NOMO-1 treated with DMSO at 0.1 percent for 48 hours (cell line): ENCODE measurements around the gene SDE2.
"Not testable (repeated sequence)": the region's sequence is repeated elsewhere in the genome, so short reads cannot be mapped to it uniquely, and the experiment has no call there.

Experiments used
- DNase-seq: peaks from one replicate; lab custom pipeline; 2025; ENCODE audit not compliant: unreplicated experiment; lab: John Stamatoyannopoulos, UW

SDE2 gene

DNA sequence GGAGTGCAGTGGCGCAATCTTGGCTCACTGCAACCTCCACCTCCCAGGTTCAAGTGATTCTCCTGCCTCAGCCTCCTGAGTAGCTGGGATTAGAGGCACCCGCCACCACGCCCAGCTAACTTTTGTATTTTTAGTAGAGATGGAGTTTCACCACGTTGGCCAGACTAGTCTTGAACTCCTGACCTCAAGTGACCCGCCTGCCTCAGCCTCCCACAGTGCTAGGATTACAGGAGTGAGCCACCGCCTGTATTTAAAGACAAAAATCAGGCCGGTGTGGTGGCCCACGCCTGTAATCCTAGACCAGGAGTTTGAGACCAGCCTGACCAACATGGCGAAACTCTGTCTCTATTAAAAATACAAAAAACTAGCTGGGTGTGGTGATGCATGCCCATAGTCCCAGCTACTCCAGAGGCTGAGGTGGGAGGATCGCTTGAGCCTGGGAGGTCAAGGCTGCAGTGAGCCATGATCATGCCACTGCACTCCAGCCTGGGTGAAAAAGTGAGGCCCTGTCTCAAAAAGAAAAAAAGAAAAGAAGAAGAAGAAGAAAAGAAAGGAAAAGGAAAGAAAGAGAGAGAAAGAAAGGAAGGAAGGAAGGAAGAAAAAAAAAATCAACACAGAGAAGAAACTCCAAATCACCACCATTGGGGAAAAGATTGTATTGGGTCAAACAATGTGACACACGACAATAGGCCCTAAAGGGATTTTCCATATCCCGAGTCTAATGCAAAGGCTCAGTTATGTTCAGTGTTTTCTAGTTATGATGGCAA, 8.2 kb upstream of the SDE2 start:
- not testable (repeated sequence) for DNase-seq

- DNase-seq: no peak
These were observed 7.5 kb upstream of the SDE2 start for GRCh38 chr1:226006686-226007085.

GRCh38 chr1:226004396-226004795, 5.3 kb upstream of the SDE2 start:
- no peak for DNase-seq

- no peak for DNase-seq
These were observed 4.5 kb upstream of the SDE2 start for GRCh38 chr1:226003502-226004170.

GRCh38 chr1:226002667-226003501, 3.7 kb upstream of the SDE2 start:
- DNase-seq: peak; percentile 21

- peak; percentile 93 for DNase-seq
These were observed 3.0 kb upstream of the SDE2 start for GRCh38 chr1:226001963-226002666.

DNA sequence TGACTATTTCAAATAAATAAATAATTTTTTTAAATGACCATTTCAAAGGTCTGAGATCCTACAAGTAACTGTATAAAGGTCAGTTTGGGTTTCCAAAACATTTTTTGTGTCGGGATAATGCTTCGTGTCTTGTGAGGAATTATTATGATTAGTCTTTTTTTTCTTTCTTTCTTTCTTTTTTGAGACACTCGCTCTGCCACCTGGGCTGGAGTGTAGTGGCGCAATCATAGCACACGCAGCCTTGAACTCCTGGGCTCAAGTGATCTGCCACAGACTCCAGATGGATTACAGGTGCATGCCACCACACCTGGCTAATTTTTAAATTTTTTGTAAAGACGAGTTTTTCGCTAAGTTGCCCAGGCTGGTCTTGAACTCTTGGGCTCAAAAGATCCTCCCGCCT, 1.9 kb upstream of the SDE2 start:
- no peak for DNase-seq

DNA sequence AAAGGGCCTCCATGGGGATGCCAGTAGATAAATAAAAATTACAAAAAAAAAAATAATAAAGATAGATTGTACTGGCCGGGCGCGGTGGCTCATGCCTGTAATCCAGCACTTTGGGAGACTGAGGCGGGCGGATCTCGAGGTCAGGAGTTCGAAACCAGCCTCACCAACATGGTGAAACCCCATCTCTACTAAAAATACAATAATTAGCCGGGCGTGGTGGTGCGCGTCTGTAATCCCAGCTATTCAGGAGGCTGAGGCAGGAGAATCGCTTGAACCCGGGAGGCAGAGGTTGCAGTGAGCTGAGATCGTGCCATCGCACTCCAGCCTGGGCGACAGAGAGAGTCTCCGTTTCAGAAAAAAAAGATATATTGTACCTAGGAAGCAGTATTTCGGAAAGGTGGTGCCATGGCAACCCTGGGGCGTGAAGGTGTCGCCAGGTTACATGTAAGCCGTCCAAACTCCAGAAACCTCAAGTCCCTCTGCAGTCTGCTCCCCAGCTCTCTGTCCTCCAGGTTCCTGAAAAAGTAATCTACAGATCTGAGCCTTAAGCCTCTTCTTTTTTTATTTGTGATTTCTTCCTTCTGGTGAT, 1.4 kb upstream of the SDE2 start:
- DNase-seq: not testable (repeated sequence)

- peak; percentile 63 for DNase-seq
These were observed 782 bp upstream of the SDE2 start for GRCh38 chr1:225999912-226000337.

DNA sequence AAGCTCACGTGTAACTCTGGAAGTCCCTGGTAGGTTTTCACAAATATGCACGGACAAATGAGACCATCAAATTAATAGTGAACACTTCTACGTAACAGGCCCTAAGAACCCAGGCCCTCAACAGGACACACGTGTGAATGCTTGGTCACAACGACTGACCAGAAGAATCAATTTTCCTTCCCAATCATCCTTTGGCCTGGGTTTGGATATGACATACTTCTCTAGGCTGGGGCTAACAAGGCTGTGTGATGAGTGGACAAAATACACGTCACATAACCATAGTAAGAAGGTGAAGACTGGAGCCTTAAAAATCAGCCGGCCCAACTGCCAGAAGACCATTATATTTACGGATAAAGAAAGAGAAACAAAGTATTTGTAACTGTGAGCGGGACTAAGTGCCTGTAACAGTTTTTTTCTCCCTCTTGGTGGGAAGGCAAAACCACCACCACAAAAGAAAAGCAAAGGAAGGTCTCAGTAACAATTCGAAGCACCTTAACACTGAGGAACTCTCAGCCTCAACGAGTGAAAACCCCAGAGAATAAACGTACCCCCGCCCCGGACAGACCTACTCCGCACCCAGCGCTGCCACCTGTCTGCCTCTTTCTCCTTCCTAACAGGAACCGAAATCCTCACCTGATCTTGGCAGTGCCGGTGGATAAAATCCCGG, 450 bp downstream of the SDE2 start:
- DNase-seq: no peak

DNA sequence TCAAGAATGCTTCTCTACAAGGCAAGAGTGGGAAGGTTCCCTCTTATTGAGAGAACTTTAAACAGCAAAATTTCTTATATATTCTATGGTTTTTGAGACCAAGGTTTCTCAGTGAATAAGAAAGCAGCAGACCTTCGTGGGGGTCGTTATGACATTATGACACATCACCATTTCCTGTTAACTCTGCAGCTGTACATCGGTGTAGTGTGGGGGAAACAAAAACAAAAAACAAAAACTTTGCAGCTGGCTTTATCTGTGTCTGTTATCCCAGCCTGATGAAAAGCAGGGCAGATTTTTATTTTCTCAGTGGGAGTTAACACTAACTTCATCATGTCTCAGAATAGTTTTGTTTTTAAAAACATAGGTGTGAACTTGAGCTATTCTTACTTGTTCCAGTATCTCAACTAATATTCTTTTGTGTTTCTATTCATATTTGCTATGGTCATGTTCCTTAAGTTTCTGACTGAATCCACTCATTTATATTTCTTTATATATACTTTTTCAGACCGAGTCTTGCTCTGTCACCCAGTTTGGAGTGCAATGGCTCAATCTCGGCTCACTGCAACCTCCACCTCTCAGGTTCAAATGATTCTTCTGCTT, 2.1 kb downstream of the SDE2 start:
- DNase-seq: no peak

DNA sequence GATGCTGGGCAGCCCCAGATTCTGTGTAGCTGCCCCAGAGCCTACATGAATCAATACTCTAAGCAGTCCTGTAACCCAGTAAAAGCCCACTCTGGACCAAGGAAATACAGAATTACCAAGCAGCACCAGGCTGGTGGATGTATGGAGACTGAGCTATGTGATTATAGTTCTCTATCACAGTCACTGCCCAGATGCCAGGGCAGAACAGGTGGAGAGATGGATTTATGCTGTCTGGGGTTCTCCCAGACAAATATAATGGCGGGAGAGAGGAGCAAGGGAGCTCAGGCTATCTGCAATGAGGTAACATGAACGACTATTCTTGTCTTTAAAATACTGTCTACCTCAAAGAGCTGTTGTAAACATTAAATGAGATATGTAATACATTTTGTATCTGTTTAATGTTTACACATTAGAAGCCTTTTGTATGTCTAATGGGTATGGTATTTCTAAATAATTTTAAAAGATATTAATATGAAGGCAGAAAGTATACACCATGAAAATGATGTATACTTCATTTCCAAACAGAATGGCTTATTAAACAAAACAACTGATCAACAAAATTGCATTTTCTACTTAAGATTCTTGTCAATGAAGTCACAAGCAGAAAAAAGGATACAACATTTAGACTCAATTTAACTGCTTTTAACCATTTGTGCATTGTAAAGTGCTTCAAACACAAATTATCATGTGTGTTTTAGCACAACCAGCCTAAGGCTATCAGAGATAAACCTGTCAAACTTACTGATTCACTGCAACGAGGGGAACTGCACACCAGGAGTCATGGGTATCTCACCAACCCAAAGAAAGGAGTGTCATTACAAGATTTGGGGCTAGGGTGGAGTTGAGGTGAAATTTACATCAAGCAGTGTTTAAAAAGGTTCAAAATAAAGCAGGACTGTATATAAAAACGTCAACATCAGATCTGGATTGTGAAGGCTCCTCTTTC, 3.0 kb downstream of the SDE2 start:
- no peak for DNase-seq

GRCh38 chr1:225990705-225991464, 8.3 kb downstream of the SDE2 start:
- no peak for DNase-seq

GRCh38 chr1:225987491-225988316, 11.4 kb downstream of the SDE2 start:
- DNase-seq: peak; percentile 40

DNA sequence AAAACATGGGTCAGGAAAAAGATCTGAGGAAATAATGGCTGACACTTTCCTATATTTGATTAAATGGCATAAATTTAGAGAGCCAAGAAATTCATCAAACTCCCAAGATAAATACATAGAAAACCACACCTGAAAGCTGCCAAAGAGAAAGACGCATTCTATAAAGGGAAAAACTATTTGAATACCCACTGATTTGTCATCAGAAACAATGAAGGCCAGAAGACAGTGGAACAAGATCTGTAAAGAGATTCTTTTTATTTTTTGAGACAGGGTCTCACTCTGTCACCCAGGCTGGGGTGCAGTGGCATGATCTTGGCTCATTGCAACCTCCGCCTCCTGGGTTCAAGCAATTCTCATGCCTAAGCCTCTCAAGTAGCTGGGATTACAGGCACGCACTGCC, 17.4 kb downstream of the SDE2 start:
- no peak for DNase-seq

DNA sequence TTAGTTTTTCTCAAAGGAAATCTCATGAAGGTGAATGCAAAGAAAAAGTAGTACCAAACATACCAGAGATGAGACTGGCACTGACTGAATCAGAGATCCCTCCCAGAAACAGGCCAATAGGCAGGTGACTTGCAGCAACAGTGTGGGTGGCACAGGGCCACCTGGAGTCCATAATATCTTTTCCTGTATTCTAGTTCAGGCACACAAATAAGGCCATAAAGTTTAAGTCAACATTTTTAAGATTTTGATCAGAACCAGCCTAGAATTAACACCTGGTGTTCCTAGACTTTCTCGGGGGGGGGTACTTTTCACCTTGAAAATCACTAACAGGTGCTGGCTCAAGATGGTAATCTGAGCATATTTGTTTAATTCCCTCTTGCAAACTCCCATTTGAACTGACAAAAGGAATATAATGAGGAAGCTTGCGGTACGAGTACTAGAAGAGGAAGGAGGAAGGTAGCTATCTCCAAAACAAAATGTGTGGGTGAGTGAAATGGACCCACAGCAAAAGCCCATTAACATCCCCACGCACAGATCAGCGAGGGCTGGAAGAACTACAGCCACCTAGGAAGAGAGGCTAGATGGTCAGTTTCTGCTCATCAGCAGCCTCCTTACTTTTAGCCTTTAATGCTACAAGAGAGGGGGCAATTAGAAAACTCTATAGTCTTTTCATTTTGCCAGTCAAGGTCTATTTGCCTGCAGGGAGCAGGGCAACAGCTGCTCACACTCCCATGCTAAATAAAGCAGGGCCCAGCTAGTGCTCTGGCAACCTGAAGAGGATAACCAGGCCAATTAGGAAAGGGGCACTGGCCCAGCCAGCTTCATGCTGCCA, 18.9 kb downstream of the SDE2 start:
- DNase-seq: no peak
